Activated T-cell treated with anti-CD3 and anti-CD28 coated beads, Interleukin-2, amount 50 U/mL, for 1 hour (primary cell): ENCODE results near the gene MYO18B.
"Not testable (repeated sequence)": the region's sequence is repeated elsewhere in the genome, so short reads cannot be mapped to it uniquely, and the experiment has no call there.

Experiments
- DNase-seq: peaks from one replicate; pipeline ENCODE4 v3.0.0-alpha.2; 2020

Gene MYO18B, protein sequence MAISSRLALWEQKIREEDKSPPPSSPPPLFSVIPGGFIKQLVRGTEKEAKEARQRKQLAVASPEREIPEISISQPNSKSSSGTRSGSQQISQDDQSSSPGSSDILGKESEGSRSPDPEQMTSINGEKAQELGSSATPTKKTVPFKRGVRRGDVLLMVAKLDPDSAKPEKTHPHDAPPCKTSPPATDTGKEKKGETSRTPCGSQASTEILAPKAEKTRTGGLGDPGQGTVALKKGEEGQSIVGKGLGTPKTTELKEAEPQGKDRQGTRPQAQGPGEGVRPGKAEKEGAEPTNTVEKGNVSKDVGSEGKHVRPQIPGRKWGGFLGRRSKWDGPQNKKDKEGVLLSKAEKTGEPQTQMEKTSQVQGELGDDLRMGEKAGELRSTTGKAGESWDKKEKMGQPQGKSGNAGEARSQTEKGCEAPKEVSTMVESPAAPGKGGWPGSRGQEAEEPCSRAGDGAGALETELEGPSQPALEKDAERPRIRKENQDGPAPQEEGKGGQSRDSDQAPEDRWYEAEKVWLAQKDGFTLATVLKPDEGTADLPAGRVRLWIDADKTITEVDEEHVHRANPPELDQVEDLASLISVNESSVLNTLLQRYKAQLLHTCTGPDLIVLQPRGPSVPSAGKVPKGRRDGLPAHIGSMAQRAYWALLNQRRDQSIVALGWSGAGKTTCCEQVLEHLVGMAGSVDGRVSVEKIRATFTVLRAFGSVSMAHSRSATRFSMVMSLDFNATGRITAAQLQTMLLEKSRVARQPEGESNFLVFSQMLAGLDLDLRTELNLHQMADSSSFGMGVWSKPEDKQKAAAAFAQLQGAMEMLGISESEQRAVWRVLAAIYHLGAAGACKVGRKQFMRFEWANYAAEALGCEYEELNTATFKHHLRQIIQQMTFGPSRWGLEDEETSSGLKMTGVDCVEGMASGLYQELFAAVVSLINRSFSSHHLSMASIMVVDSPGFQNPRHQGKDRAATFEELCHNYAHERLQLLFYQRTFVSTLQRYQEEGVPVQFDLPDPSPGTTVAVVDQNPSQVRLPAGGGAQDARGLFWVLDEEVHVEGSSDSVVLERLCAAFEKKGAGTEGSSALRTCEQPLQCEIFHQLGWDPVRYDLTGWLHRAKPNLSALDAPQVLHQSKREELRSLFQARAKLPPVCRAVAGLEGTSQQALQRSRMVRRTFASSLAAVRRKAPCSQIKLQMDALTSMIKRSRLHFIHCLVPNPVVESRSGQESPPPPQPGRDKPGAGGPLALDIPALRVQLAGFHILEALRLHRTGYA (N-terminal part only)

DNA sequence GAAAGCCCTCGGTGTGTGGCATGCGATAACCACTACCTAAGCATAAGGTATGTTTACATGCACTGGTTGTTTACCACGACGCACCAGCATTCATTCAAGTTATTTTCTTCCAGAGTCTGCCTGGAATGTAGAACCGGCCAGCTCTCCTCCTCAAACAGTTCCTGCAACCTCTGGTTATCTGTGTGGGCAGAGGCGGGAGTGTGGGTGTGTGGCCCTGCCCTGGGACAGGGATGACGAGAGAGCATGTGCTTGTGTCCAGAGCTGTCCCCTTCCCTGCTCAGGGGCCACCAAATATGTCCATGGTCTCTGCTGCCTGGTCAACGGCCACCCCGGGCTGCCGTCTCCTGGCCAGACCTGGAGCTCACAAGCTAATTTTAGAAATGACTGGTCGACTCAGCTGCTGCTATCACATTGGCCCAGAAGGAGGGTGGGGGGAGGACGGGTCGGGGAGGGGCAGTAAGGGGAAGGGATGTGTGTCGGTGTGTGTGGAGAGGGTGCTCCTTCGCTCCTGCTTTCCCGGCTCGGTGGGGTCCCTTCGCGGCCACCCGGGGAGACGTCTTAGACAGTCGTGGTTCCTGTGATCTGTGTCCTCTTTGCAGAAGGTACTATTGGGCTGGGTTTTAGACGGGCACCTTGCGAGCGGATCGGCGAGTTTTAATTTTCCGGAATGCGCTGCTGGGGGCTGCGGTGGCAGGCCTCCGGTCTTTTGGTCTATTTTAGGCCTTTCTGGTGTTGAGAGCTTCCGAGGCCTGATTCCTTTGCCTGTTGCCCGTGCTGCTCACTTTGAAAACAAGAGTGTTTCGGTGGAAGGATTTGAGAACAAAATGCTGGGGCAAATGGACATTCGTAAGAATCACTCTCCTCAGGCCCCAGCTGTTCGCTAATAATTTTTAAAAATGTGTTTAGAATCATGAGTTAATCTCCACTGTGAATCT is at the start of gene MYO18B:
Gene MYO18B (plus strand): TSS at position 497 of the 935 bp plus-strand sequence. CDS start 18,905 bp downstream, outside the sequence.
- no peak for DNase-seq

DNA sequence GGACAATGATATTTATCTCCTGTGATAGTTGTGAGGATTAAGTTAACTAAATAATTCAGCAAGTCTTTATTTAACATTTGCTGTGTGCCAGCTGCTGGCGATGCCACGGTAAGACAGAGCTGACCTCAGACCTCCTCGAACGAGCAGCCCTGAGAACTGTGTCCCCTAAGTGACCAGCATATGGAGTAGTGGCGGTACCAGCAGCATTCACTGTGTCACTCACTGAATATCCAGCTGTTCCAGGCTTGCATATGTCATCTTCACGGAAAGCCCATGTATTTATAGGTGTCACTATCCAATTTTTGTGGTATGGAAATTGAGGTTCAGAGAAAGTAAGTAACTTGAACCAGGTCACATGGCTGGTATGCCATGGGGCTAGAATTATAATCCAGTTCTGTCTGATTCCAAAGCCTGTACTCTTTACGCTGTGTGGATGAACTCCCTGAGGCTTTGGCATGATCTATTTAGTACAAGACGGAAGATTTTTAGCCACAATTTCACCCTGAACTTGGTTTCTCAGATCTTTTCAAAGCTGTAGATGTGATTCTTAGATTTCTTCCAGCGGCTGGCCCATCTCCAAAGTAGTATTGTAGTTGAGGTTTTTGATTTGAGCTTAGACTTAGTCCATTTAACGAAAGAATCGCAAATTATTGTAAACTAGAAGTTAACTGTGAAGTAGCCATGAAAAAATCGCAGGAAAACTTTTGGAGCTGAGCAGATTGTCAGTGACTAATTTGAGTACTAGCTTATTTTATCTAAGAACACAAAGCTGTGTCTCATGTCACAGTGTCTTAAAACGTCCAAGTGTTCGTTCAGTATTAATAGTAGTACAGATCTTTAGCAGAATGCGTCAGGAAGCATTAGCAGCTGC is 49.4 kb upstream of the MYO18B start:
- DNase-seq = no peak

DNA sequence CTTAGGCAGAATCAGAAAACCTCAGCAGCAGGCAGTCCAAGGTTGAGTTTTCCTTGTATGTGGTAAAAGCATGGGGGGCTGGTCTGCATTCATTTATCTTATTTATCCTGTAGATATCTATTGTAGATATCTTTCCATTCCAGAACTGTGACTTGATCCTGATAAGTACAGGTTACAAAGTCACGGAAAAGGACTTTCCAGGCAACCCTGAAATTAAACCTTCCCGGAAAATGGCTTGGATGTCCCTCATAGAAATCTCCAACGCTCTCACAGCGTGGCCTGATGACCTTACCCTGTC is 48.8 kb upstream of the MYO18B start:
- DNase-seq = no peak

GRCh38 chr22:25694196-25694907 is 47.6 kb upstream of the MYO18B start:
- DNase-seq = no peak

GRCh38 chr22:25695146-25695545 is 46.8 kb upstream of the MYO18B start:
- no peak for DNase-seq

DNA sequence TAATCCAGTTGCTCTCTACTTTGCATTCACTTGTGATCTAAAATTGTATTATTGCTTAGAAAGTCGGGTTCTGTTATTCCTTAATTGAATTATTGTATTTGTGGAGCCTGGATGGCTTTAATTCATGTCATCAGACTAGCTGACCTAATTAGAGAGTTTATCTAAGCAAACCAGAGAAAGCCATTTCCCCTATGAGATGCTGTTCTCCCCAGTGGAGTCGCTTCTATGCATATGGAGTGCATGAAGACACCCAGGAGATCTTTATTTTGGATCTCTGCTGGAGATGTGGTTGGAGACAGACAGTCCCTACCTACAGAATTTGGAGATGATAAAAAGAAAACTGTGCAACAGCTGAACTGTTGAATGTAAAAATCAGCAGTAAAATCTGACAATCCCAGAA is 45.2 kb upstream of the MYO18B start:
- DNase-seq = no peak

DNA sequence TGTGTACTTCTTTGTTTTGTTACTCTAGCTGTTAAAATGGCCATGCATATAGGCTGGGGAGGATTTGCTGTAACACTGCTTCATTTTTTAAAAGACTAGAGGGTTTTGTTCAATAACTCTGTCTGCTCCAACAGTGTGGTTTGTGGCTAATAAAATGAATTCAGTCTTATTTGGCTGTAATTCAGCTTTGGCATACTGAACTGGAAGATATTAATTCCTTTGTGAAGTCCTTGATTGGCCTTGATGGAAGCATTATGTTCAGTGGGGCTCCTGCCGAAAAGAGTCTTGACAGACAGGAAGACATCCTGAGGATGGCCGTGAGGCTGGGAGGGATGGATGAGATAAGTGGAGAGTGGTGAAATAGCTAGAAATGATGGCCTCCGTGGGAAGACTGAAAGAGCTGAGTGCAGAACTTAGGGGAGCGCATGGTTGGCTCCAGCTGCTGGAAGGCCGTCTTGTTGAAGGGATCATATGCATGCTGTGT is 44.8 kb upstream of the MYO18B start:
- no peak for DNase-seq

DNA sequence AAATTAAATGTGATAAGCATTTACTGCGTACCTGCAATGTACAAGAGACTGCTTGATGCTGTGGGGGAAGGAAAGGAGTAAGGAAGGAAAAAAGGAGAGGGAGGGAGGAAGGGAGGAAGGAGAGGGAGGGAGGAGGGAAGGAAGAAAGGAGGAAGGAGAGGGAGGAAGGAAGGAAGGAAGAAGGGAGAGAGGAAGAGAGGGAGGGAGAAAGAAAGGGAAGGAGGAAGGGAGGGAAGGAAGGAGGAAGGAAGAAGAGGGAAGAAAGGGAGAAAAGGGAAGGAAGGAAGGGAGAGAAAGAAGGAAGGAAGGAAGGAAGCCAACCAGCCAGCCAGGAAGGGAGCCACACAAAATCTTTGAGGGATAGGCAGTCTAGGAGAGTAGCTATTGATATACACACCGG is 44.0 kb upstream of the MYO18B start:
- DNase-seq = no peak

GRCh38 chr22:25698461-25698860 is 43.5 kb upstream of the MYO18B start:
- DNase-seq = no peak

- no peak for DNase-seq
Measured at GRCh38 chr22:25698978-25699377, 43.0 kb upstream of the MYO18B start.

DNA sequence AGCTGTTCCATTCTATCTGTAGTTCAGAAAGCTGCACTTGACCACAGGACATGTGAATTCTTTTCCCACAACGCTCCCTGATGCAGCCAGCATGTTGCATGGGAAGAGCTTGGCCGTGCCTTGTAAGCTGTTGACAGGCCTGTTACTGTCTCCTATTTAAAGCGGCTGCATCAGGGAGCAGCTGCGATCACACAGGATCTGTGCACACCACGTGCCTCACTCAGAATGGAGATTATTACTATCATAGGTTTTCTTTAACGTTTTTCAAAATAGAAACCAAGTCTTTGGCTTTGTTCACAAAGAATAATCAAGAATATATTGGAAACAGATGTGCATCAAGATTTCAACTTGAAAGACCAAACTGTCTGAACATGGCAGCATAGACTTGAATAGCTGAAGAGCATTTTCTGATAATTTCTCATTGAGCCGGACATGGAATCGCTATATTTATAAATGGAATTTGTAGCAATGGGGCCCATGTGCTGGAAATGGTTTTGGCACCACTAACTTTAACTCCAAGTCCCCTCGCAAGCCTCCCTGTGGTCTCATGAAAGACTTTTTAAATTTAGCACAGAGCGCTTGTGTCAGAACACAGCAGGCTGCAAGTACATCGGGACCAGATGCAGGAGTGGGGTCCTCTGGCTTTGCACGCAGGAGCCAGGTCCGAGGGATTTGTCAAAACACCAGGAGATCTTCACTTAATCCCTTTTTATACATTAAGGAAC is 40.8 kb upstream of the MYO18B start:
- DNase-seq = no peak

DNA sequence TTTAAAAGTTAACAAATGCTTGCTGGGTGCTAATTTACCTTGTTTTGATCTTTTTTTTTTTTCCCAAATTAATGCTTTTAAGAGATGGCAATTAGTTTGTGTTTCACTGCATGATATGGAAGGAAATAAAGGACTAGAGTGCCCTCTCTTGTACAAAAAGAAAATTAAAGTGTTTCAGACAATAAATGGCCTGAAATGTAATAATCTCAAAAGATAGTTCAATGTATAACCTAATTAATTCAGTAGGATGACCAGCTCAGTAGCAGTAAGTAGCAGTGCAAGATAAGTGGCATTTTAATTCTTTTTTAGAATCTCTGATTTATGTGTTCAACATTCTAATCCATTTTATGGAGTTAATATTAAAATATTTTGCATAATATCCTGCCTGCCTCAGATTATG is 39.9 kb upstream of the MYO18B start:
- no peak for DNase-seq

DNA sequence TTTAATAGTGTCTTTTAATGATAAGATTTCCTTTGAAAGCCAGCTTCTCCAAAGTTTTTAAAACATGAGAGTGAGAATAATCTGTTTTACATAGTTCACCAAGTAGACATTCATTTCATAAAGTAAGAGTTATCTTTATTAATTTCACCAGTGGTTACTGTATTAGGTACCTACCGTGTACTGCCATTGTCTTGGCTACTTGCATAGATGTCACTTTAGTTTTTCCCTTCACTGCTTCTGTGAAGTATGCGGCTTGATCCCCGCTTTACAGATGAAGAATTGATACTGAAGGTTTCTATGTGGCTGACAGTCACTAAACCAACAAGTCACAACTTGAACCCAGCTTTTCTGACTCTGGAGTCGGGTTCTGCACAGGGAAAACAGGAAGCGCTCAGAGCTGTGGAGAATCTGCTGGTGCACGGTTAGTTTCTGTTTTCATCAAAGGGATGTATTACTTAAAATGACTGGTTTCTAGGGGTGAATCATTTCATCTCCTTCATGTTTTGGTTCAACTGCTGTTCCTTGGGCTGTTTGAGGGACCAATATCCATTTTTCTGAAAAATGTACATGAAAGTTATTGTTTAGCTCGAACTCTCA is 39.3 kb upstream of the MYO18B start:
- DNase-seq = no peak

- no peak for DNase-seq
Measured at GRCh38 chr22:25704701-25705100, 37.3 kb upstream of the MYO18B start.

DNA sequence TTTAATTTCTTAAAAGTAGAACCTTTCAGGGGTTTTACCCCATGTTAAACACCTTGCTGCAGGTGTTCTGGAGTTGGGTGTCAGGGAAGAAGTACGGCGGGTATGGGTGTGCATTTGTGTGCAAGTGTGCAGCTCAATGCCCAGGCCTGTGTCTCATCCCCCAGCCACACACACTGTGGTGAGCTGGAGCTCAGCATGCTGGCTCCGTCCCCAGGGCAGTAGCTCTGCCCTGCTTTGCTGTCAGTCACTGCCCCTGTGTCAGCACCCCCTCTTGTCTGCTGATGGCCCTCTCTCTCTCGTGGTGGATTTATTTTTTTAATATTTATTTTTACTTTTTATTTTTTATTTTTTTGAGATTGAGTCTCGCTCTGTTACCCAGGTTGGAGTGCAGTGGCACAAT is 35.8 kb upstream of the MYO18B start:
- no peak for DNase-seq

DNA sequence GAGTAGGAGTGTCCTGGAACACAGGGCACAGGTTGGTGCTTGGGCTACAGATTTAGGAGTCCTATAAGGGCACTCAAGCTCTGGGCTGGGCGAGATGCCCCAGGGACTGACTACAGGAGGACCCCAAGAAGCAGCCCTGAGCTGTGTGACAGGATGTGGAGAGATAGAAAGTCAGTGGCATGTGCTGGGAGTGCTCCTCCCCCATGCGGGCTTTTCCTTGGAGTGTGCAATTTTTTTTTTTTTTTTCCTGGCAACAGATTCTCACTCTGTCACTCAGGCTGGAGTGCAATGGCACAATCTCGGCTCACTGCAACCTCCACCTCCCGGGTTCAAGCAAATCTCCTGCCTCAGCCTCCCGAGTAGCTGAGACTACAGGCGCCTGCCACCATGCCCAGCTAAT is 33.6 kb upstream of the MYO18B start:
- DNase-seq = not testable (repeated sequence)

GRCh38 chr22:25709758-25710157 is 32.2 kb upstream of the MYO18B start:
- no peak for DNase-seq

- DNase-seq = no peak
Measured at GRCh38 chr22:25710501-25710900, 31.5 kb upstream of the MYO18B start.

- no peak for DNase-seq
Measured at GRCh38 chr22:25711491-25711890, 30.5 kb upstream of the MYO18B start.
